GM18870 (cell line): ENCODE results near the gene ASCL5.

Source experiments
- ATAC-seq: cut with Tn5 transposase; IDR thresholded peaks from one replicate; pipeline ENCODE4 v1.9.1; 2021; ENCODE audit warnings: moderate library complexity; ENCODE audit not compliant: unreplicated experiment

ASCL5 gene

GRCh38 chr1:201111156-201111555 is 15.8 kb downstream of the ASCL5 start:
- no peak for ATAC-seq

GRCh38 chr1:201110616-201111015 is 16.4 kb downstream of the ASCL5 start:
- no peak for ATAC-seq

GRCh38 chr1:201110138-201110537 is 16.8 kb downstream of the ASCL5 start:
- no peak for ATAC-seq

GRCh38 chr1:201109651-201110050 is 17.3 kb downstream of the ASCL5 start:
- ATAC-seq, result no peak

- no peak for ATAC-seq
These were observed 18.4 kb downstream of the ASCL5 start for GRCh38 chr1:201108614-201109013.

- no peak for ATAC-seq
These were observed 21.3 kb downstream of the ASCL5 start for GRCh38 chr1:201105688-201106087.

GRCh38 chr1:201104141-201104540 is 22.8 kb downstream of the ASCL5 start:
- no peak for ATAC-seq

GRCh38 chr1:201103666-201104065 is 23.3 kb downstream of the ASCL5 start:
- no peak for ATAC-seq

- ATAC-seq, result no peak
These were observed 26.6 kb downstream of the ASCL5 start for GRCh38 chr1:201100169-201100930.

- no peak for ATAC-seq
These were observed 27.8 kb downstream of the ASCL5 start for GRCh38 chr1:201098992-201099677.

GRCh38 chr1:201096977-201097856 is 29.8 kb downstream of the ASCL5 start:
- ATAC-seq, result no peak

GRCh38 chr1:201096041-201096461 is 30.9 kb downstream of the ASCL5 start:
- no peak for ATAC-seq

GRCh38 chr1:201095581-201095980 is 31.4 kb downstream of the ASCL5 start:
- no peak for ATAC-seq

- ATAC-seq, result no peak
These were observed 32.2 kb downstream of the ASCL5 start for GRCh38 chr1:201094832-201095231.

GRCh38 chr1:201093962-201094361 is 33.0 kb downstream of the ASCL5 start:
- ATAC-seq, result no peak

GRCh38 chr1:201093561-201093960 is 33.4 kb downstream of the ASCL5 start:
- no peak for ATAC-seq

- no peak for ATAC-seq
These were observed 34.2 kb downstream of the ASCL5 start for GRCh38 chr1:201092738-201093137.

- no peak for ATAC-seq
These were observed 35.7 kb downstream of the ASCL5 start for GRCh38 chr1:201091256-201091655.

GRCh38 chr1:201090541-201090940 is 36.4 kb downstream of the ASCL5 start:
- ATAC-seq, result no peak

- no peak for ATAC-seq
These were observed 37.4 kb downstream of the ASCL5 start for GRCh38 chr1:201089596-201089995.

- no peak for ATAC-seq
These were observed 38.0 kb downstream of the ASCL5 start for GRCh38 chr1:201088901-201089525.
